Erythroblast (primary cell): Measurements from ENCODE around the gene VPS37B.

Experiments used
- GATA1 ChIP-seq: IDR thresholded peaks from 2 replicates; pipeline ENCODE4 v1.6.1; 2011; ENCODE audit warnings: low read depth, mild to moderate bottlenecking, control low read depth, low read length, moderate library complexity
- POLR2A ChIP-seq: IDR thresholded peaks from 2 replicates; pipeline ENCODE4 v1.6.1; 2011; ENCODE audit warnings: mild to moderate bottlenecking, low read length

DNA sequence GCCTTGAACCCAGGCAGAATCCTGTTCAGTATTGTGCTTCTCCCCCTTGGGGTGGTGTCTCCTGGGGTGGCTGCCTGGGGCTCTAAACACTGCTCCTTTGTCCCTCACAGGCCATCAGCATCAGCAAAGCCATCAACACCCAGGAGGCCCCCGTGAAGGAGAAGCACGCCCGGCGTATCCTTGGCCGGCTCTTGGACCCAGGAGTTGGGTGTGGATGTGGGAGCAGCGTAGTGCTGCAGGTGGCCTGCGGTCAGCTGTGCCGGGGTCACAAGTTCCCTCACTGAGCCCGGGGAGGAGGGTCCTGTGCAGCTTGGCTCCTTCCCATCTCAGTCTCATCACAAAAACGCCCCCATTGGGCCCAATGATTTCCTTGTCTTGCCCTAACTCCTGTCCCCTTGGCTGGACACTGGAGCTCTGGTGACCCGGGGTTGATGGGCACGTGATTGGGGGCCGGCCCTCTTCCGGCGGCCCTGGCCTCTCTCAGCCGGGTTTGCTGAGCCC lies 48.0 kb downstream of the VPS37B start:
- TF ChIP-seq POLR2A (no peak), GATA1 (no peak)
